ENCODE results near the gene GPNMB.

DNA sequence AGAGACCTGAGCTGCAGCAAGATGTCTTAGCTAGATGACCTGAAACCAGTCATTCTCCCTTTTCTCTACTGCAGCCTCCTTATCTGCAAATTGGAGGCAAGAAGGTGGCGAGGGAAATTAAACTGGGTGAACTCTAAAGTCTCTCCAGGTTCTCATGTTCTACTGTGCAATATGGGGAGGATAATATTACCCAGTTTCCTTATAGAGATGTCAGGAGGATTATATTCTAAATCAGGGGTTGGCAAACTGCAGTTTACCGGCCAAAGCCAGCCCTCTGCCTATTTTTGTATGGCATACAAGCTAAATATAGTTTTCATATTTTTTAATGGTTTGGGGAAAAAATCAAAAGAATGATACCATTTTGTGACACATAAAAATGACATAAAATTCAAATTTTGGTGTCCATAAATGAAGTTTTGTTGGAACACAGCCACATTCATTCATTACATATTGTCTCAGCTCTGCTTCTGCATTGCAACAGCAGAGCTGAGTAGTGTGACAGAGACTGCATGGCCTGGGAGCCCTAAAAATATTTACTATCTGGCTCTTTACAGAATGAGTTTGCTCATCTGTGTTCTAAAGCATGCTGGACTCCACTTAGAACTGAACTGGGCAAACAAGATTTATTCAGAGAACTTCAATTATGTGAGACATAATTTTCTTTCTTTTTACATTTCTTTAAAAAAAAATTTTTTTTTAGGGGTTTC is 33.4 kb downstream of the GPNMB start:
- TF ChIP-seq POLR2A (IDR thresholded peaks at IDR 0.05) (no peak), POLR2AphosphoS5 (IDR thresholded peaks at IDR 0.05) (no peak)
- TF ChIP-seq, protein P1, sequence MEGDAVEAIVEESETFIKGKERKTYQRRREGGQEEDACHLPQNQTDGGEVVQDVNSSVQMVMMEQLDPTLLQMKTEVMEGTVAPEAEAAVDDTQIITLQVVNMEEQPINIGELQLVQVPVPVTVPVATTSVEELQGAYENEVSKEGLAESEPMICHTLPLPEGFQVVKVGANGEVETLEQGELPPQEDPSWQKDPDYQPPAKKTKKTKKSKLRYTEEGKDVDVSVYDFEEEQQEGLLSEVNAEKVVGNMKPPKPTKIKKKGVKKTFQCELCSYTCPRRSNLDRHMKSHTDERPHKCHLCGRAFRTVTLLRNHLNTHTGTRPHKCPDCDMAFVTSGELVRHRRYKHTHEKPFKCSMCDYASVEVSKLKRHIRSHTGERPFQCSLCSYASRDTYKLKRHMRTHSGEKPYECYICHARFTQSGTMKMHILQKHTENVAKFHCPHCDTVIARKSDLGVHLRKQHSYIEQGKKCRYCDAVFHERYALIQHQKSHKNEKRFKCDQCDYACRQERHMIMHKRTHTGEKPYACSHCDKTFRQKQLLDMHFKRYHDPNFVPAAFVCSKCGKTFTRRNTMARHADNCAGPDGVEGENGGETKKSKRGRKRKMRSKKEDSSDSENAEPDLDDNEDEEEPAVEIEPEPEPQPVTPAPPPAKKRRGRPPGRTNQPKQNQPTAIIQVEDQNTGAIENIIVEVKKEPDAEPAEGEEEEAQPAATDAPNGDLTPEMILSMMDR (IDR thresholded peaks at IDR 0.05) = no peak
